ENCODE results near the gene GRM8. TPM values are rescaled to one million over a fixed set of nuclear protein-coding genes. Genes with fewer than 3 reads are reported as not detected.

Gene GRM8
- total RNA-seq, 1 donor from 2014 or later: 0.16 TPM

- DNase-seq (ENCODE audit: low spot score): no peak
Observed at GRCh38 chr7:126569402-126569801, 683.3 kb downstream of the GRM8 start.

GRCh38 chr7:126557271-126557670 is 695.5 kb downstream of the GRM8 start:
- DNase-seq (ENCODE audit: low spot score): no peak

GRCh38 chr7:126541406-126541805 is 711.3 kb downstream of the GRM8 start:
- DNase-seq (ENCODE audit: low spot score): no peak

- DNase-seq (ENCODE audit: low spot score): no peak
Observed at GRCh38 chr7:126535176-126535575, 717.6 kb downstream of the GRM8 start.

- DNase-seq (ENCODE audit: low spot score): no peak
Observed at GRCh38 chr7:126533715-126534114, 719.0 kb downstream of the GRM8 start.

- DNase-seq (ENCODE audit: low spot score): no peak
Observed at GRCh38 chr7:126529833-126530232, 722.9 kb downstream of the GRM8 start.

- no peak for DNase-seq (ENCODE audit: low spot score)
Observed at GRCh38 chr7:126529254-126529653, 723.5 kb downstream of the GRM8 start.

GRCh38 chr7:126525906-126526305 is 726.8 kb downstream of the GRM8 start:
- DNase-seq (ENCODE audit: low spot score): no peak

- no peak for DNase-seq (ENCODE audit: low spot score)
Observed at GRCh38 chr7:126524967-126525366, 727.8 kb downstream of the GRM8 start.

- DNase-seq (ENCODE audit: low spot score): no peak
Observed at GRCh38 chr7:126511046-126511445, 741.7 kb downstream of the GRM8 start.

- no peak for DNase-seq (ENCODE audit: low spot score)
Observed at GRCh38 chr7:126501617-126502016, 751.1 kb downstream of the GRM8 start.

GRCh38 chr7:126499481-126499880 is 753.3 kb downstream of the GRM8 start:
- DNase-seq (ENCODE audit: low spot score): no peak

- DNase-seq (ENCODE audit: low spot score): no peak
Observed at GRCh38 chr7:126495733-126496132, 757.0 kb downstream of the GRM8 start.

GRCh38 chr7:126495001-126495400 is 757.7 kb downstream of the GRM8 start:
- no peak for DNase-seq (ENCODE audit: low spot score)

GRCh38 chr7:126493801-126494200 is 758.9 kb downstream of the GRM8 start:
- no peak for DNase-seq (ENCODE audit: low spot score)

GRCh38 chr7:126489874-126490273 is 762.9 kb downstream of the GRM8 start:
- no peak for DNase-seq (ENCODE audit: low spot score)

- no peak for DNase-seq (ENCODE audit: low spot score)
Observed at GRCh38 chr7:126487728-126488442, 764.9 kb downstream of the GRM8 start.

GRCh38 chr7:126486806-126487205 is 765.9 kb downstream of the GRM8 start:
- DNase-seq (ENCODE audit: low spot score): no peak

- no peak for DNase-seq (ENCODE audit: low spot score)
Observed at GRCh38 chr7:126485791-126486190, 767.0 kb downstream of the GRM8 start.

GRCh38 chr7:126483972-126484371 is 768.8 kb downstream of the GRM8 start:
- DNase-seq (ENCODE audit: low spot score): no peak

GRCh38 chr7:126472825-126473224 is 779.9 kb downstream of the GRM8 start:
- DNase-seq (ENCODE audit: low spot score): no peak

- DNase-seq (ENCODE audit: low spot score): no peak
Observed at GRCh38 chr7:126462405-126462804, 790.3 kb downstream of the GRM8 start.

GRCh38 chr7:126460664-126461063 is 792.1 kb downstream of the GRM8 start:
- DNase-seq (ENCODE audit: low spot score): no peak

- no peak for DNase-seq (ENCODE audit: low spot score)
Observed at GRCh38 chr7:126453104-126453503, 799.6 kb downstream of the GRM8 start.
